C1 segment of cervical spinal cord (tissue), 14 donors: ENCODE measurements around the gene THEMIS2.
A peak's percentile ranks its signal among the peaks of the same experiment; 100 is the strongest.
"Not testable (repeated sequence)": the region's sequence is repeated elsewhere in the genome, so short reads cannot be mapped to it uniquely, and the experiment has no call there.

Experiments
- DNase-seq, 14 donors: peaks; one replicate each; lab custom pipeline; 2025; lab: John Stamatoyannopoulos, UW

The THEMIS2 gene

DNA sequence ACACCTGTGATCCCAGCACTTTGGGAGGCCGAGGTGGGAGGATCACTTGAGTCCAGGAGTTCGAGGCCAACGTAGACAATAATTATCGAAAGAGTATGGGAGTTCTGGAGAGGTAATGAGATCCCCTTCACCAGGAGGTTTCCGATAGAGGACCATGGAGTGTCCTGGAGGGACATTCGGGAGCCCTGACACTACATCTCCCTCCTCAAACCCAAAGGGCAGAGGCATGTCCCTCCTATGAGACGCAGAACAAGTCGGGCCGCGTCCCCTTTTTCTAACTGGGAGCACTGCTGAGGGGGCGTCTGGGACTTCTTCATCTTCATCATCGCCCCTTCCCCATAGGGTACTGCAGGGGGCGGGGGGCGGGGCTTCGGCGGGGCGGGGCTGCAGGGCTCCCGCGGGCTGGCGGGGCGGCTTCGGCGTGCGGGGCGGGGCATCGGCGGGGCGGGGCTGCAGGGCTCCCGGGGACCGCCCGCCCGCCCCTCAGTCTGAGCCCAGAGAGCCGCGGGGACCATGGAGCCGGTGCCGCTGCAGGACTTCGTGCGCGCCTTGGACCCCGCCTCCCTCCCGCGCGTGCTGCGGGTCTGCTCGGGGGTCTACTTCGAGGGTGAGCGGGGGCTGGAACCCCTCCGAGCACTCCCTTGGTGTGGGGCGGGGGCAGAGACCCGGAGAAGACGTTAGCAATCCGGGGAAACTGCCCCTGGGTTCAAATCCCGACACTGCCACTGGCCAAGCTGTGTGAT, at the start of gene THEMIS2:
TSS of gene THEMIS2 (plus strand) at position 486 of the 743 bp plus-strand sequence. CDS start at position 514, 28 bp downstream.
- peak in 10 of 14 donors; percentile 15 to 76 (median 56) for DNase-seq

DNA sequence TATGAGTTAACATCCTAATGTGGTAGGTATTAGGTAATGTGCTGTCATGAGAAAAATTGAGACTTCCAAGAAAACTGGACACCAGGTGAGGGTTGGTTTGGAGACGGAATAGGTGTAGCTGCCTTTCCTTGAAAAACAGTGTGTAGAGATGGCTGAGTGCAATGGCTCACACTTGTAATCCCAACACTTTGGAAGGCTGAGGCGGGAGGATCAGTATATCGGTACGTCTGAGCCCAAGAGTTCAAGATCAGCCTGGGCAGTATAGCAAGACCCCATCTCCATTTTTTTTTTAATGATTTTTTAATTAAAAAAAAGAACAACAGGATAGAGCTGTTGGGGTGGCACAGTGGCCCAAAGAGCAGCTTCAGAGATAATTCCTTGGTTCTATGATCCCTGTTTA, 48.6 kb upstream of the THEMIS2 start:
- DNase-seq, result no peak

DNA sequence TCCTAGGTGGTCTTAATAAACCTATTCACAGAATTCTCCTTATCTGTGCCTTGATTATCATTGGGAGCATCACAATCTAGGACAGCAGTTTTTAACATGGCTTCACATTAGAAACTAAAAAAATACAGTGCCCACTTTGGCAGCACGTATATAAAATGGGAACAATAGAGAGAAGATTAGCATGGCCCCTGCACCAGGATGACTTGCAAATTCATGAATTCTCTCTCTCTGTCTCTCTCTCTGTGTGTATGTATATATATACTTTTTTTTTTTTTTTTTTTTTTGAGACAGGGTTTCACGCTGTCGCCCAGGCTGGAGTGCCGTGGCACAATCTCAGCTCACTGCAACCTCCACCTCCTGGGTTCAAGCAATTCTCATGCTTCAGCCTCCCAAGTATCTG, 47.9 kb upstream of the THEMIS2 start:
- DNase-seq, result no peak

DNA sequence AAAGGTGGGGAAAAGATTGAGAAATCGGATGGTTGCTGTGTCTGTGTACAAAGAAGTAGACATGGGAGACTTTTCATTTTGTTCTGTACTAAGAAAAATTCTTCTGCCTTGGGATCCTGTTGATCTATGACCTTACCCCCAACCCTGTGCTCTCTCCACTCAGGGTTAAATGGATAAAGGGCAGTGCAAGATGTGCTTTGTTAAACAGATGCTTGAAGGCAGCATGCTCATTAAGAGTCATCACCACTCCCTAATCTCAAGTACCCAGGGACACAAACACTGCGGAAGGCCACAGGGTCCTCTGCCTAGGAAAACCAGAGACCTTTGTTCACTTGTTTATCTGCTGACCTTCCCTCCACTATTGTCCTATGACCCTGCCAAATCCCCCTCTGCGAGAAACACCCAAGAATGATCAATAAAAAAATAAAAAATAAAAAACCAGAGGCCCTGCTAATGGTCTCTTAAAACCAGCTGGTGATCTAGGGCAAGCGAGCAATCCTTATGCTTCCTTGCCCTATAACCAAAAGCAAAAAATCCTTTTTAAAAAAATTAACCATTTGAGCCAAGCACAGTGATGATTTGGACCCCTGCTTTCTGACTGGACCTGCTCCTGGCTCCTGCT, 42.9 kb upstream of the THEMIS2 start:
- DNase-seq, result not testable (repeated sequence)

DNA sequence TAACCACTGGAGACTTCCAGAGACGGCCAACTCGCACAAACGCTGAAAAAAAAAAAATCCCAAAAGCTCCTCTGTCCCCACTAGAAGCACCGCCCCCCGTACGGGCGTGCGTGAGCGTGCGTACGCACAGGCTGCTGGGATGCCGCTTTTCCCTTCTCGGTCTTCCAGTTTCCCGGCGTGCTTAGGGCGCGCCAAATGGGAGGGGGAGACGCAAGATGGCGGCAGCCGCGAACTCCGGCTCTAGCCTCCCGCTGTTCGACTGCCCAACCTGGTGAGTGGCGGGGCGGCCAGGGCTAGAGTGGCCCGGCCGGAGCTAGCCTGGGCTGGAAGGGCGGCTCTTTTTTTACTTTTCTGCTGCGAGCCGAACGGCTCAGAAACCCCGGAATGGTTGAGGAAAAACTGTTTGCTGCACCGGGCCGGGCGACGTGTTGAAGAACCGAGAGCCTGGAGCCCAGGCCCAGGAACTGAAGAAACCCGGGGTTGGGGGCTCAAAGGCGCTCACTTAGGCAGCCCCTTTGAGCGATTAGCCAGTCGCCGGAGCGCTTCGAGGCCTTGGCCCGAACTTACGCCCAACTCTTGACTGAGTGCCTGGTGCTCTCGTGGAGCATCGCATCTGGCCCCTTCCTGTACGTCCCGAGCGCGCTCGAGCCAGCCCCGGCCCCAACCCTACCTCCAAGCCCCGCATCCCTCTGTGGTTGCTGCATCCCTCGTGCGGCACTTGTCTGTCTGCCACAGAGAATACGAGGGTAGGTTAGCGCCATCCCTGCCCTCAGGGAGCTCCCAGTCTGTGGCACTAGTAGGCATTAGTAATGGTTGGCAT, 41.5 kb upstream of the THEMIS2 start, which contains the start of gene PPP1R8:
TSS of gene PPP1R8 (plus strand) at position 162 of the 820 bp plus-strand sequence. CDS start at position 216, 54 bp downstream.
- peak; percentile 38 to 92 (median 88) for DNase-seq

DNA sequence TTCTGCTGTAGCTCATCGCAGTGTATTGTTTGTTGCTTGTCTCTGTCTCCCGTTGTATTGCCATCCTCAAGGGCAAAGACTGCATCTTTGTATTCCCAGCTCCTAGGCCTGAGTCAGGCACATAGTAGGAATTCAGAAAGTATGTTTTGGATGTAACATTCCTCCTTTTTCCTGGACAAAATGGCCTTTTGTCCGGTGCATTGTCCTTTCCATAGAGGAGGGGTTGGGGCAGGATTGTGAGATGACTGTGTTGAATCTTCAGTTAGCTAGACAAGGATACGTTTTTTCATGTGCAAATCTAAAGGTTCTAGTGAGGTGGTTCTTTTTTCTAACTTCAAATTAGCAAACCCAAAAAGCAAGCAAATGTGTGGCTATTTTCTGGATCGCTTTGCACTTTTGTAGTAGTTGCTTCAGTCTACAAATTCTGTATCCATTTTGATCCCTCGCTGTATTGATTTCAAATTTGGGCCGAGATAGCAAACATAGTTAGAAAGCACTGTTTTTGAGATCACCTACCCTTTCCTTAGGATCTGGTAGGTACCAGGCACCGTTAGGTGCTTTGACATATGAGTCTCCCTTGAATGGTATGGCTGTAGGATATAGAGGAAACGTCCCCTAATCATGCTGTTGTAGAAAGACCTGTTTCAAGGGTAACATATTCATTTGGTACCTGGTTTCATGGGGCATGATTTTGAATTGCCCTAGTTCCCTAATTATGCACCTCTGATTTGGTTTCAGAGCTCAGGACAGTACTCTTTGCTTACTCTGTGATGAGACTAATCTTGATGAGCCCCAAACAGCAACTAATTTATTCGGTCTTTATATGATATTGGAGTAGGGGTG, 40.6 kb upstream of the THEMIS2 start:
- no peak for DNase-seq

DNA sequence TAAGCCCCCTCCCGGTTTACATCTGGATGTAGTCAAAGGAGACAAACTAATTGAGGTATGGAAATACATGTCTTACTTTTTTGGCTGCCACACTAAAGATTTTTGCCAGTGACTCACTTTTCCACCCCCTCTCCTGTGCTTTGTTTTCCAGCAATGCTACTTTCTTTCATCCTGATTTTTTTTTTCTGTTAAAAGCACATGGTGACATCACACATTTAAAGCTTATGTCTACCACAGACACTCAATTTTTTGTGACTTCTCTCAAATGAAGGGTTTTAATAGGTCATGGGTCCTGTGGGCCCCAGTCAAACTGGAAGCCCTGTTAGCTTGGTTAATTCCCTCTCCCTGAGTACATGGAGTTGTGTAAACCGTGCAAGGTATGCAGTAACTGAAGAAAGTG, 39.6 kb upstream of the THEMIS2 start:
- DNase-seq, result no peak

DNA sequence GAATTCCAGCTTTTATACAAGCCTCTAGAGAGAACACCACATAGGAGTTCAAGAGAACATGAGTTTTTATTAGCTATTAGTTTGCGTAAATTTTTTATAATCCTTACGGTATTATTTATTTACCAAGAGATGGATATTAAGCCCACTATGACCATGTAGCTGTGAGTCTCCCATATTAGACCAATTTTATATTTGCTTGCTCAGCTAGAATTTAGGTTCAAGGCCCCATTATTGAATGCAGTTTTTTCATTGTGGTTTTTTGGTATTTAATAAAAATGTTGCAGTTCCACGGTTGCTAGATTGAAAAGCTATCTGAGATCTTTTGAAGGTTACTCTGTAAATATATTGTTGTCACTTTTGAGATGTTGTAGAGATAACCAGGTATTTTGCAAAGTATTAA, 38.9 kb upstream of the THEMIS2 start:
- DNase-seq, result no peak

DNA sequence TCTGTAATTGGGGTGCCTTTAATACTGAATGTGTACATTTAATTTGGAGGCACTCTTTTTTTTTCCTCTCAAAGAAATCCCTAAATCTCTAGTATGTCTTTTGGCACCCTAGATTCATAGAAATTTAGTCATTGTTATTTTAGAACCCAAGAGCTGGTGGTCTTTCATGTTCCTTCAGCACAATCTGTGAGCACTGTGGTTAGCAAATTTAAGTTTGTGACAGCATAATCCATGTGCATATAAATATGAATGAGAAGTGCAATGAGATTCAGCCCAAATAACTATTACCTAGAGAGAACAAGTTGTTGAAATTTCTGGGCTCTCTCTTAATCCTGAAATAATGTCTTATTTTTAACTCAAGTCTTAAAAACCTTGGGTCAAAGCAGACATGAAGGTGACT, 37.3 kb upstream of the THEMIS2 start:
- no peak for DNase-seq

DNA sequence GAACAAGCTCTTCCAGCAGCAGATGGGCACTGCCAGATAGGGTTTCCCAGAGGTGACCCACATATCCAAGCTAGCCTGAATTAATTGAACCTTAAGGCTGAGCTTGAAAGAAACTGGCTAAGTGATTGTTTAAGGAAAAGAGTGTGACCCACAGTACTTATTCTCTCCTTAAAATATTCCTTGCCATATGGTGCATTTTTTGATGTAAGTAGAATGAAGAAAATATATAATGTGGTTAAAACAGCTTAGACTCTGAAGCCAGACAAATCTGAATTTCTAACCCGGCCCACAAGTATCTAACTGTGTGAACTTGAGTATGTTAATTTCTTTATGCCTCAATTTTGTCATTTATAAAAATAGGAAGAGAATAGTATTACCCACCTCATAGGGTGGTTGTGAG, 36.8 kb upstream of the THEMIS2 start:
- no peak for DNase-seq

DNA sequence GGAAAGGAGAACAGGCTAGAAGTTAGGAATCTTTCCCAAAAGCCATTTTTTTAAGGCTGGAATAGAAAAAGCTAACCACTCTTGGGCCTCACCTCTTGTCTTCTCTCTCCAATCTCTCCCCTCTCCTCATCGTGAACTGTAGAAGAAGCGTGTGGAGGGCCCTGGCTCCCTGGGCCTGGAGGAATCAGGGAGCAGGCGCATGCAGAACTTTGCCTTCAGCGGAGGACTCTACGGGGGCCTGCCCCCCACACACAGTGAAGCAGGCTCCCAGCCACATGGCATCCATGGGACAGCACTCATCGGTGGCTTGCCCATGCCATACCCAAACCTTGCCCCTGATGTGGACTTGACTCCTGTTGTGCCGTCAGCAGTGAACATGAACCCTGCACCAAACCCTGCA, 22.4 kb upstream of the THEMIS2 start:
- DNase-seq, result no peak

DNA sequence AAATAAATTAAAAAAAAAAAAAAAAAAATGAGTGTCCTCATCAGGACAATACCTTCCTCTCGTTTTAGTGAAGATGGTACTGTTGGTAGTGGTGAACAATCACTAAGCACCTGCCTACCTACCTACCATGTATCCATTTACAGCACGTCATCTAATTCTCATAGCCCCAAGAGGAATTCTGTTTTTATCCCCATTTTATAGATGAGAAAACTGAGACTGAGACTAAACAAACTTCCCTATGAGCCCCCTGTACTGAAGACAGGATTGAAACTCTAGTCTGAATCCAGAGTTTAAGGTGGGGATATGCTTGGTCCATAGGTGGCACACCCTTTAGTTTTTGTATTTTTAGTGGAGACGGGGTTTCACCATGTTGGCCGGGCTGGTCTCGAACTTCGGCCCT, 17.3 kb upstream of the THEMIS2 start:
- DNase-seq, result no peak

DNA sequence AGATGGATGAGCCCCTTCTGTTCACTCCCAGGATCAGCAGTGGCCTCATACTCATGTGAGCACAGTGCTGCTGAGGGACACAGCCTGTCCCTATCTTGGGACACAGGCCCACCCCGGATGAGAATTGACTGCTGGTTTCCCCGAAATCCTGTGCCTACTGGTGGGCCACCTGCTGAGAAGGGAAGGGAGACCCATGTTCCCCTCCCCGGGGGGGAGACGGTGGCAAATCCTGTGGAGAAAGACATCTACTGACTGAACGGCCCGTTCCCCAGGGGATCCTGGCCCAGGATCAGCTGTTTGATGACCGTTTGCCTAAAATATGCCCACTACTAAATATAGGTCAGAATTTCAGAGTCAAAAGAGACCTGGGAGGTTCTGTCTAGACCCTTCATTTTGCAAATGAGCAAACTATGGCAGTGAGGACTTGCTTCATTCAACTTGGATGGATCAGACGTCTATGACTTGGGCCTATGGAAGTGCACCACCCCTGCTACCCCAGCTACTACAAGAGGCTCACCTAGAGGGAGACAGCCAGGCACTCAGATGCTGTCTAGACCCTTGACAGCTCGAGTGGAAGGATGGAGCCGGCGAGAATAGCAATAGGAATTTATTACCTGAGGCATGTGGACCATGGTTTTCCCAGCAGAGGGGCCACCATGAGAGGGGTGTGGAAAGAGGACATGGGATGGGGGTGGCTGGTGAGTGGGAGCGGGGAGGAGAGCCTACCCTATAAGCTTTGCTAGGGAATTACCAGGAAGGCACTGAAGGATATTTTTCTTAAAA, 15.6 kb upstream of the THEMIS2 start:
- DNase-seq, result no peak

DNA sequence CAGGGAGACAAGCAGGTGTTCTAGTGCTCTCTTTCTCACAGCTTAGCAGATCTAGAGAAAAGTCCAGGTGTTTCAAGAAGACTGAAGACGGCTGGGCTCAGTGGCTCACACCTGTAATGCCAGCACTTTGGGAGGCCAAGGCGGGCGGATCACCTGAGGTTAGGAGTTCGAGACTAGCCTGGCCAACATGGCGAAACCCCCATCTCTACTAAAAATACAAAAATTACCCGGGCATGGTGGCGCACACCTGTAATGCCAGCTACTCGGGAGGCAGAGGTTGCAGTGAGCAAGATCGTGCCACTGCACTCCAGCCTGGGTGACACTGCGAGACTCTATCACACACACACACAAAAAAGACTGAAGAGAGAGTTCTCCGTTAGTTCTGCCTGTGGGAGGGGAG, 14.8 kb upstream of the THEMIS2 start:
- not testable (repeated sequence) for DNase-seq

DNA sequence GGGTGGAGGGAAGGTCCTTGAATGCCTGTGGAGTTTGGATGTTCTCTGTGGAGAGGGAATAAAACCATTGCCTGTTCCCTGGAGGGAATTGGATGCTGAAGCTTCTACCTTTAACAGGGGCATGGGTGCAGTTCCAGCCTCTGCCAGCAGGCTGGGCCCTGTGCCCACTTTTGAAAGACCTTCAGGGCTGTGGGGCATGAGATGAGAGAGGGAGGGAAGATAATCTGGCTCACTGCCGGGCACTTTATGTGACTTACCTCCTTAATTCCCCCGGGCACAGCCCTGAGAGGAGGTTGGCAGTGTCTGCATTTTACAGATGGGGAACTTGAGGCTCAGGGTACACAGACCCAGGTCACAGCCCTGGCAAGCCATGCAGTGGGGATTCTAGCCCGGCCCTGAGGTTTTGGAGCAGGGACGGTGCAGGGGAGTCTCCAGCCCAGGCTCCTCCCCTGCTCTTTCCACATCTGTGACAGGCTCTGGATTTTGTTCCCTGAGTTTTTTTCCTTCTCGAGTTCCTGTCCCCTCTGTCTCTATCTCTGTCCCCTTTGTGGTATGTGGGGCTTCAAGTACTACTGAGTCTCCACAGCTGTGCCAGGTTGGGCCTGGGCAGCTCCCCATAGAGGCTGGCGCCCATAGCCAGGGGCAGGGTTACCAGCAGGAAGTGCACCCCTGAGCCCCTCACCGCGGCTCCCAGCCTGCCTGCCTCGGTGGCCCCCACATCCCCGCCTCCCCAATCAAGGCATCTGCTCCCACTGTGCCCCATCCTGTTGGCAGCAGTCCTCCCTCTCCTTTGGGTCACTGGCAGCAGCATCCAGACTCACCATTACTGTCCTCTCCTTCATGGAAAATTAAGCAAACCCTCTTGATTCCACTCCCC, 14.0 kb upstream of the THEMIS2 start:
- DNase-seq, result peak in 11 of 14 donors; percentile 45 to 83 (median 75)

DNA sequence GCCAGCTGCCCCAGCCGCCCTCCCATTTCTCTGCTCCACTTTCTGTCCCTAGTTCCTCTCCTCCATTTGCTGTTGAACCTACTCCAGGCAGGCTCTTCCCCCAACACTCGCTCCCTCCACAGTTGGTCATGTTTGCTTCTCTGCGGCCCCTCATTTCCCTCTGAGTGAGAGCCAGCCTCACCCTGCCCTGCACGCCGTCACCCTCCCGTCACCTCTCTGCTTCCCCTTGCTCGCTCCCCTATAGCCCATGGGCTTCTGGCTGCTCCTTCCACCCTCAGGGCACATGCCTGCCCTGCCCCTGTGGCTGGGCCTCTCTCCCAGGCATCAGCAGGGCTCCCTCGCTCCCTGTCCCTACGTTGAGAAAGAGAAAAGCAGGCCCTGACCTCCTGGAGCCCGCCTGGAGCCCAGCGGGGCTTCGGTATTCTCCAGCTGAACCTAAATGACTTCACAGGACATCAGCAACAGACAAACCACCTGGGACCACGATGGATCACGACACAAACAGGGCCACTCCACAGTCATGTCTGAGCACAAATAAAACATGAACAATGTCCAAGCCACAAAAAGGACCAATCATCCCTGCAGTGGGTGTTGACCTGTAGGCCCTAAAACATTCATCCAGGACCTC, 13.3 kb upstream of the THEMIS2 start:
- no peak for DNase-seq

DNA sequence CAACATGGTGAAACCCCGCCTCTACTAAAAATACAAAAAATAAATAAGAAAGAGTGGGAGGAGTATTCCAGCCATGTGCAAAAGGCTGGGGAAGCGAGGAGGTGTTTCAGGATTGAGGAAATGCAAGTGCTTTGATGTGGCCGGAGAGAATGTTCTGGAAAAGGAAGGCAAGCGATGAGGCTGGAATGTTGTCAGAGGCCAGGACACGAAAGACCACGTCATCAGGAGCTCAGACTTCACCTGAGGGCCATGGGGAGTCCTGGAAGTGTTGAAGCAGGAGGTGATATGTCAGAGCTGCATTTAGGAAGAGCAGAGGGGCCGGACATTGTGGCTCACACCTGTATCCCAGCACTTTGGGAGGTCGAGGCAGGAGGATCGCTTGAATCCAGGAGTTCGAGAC, 10.9 kb upstream of the THEMIS2 start:
- DNase-seq, result no peak

DNA sequence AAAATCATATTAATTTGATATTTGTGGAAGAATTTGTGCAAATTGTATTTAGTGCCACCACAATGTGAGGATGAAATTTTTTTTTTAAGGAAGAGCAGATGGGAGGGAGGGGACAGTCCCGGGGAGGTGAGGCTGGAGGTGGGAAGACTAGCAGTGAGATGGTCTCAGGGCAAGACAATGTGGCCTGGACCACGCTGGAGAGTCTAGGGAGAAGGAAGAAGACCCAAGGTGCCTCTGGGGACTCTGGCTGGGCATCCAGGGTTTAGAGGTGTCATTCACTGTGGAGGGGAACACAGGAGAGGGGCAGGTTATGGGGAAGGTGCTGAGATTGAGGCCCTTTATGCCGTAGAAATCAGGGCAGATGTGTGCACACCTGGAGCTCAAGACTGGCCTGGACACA, 10.3 kb upstream of the THEMIS2 start:
- DNase-seq, result no peak
